SH-SY5Y (cell line): ENCODE data around the gene NXNL1.

Experiments used
- GATA2 ChIP-seq: IDR thresholded peaks from 2 replicates; pipeline ENCODE4 v1.6.1; 2011; ENCODE audit warnings: mild to moderate bottlenecking, low read depth, low read length
- GATA3 ChIP-seq: IDR thresholded peaks from 2 replicates; pipeline ENCODE4 v1.6.1; 2011; ENCODE audit warnings: low read depth, mild to moderate bottlenecking, low read length, moderate library complexity

The NXNL1 gene

GRCh38 chr19:17423429-17424208, 37.1 kb downstream of the NXNL1 start:
- TF ChIP-seq GATA3 = no peak
- no peak for TF ChIP-seq GATA2

- no peak for TF ChIP-seq GATA2
- no peak for TF ChIP-seq GATA3
Measured at GRCh38 chr19:17421942-17422341, 38.8 kb downstream of the NXNL1 start.

- no peak for TF ChIP-seq GATA2
- no peak for TF ChIP-seq GATA3
Measured at GRCh38 chr19:17420475-17420924, 40.2 kb downstream of the NXNL1 start.

- no peak for TF ChIP-seq GATA2
- no peak for TF ChIP-seq GATA3
Measured at GRCh38 chr19:17419621-17420474, 40.9 kb downstream of the NXNL1 start, which contains the start of gene MVB12A. TSS of gene MVB12A (plus strand) at chr19:17420047. CDS start at chr19:17420136, 89 bp downstream.

GRCh38 chr19:17419154-17419620, 41.5 kb downstream of the NXNL1 start:
- TF ChIP-seq GATA3 = no peak
- no peak for TF ChIP-seq GATA2

- no peak for TF ChIP-seq GATA3
- no peak for TF ChIP-seq GATA2
Measured at GRCh38 chr19:17418710-17419109, 42.0 kb downstream of the NXNL1 start.

GRCh38 chr19:17415121-17415520, 45.6 kb downstream of the NXNL1 start:
- no peak for TF ChIP-seq GATA3
- TF ChIP-seq GATA2 = no peak

- TF ChIP-seq GATA2 = no peak
- TF ChIP-seq GATA3 = no peak
Measured at GRCh38 chr19:17414097-17414496, 46.6 kb downstream of the NXNL1 start.

GRCh38 chr19:17411801-17412200, 48.9 kb downstream of the NXNL1 start:
- TF ChIP-seq GATA3 (no peak), GATA2 (no peak)

GRCh38 chr19:17409990-17410389, 50.7 kb downstream of the NXNL1 start:
- no peak for TF ChIP-seq GATA2
- TF ChIP-seq GATA3 = no peak

GRCh38 chr19:17406887-17407196, 53.9 kb downstream of the NXNL1 start:
- TF ChIP-seq GATA2 = no peak
- TF ChIP-seq GATA3 = no peak

- TF ChIP-seq GATA2 (no peak), GATA3 (no peak)
Measured at GRCh38 chr19:17406046-17406886, 54.5 kb downstream of the NXNL1 start.
